HEK293 (cell line): ENCODE data around the gene TLCD3A.

ENCODE experiments used
- CTCF ChIA-PET: fragments of 350-600 bp; formaldehyde crosslinking; extraction: SDS; loops from one replicate; lab custom pipeline; 2021; ENCODE audit warnings: antibody characterized with exemption; lab: Yijun Ruan, JAX
- POLR2A ChIA-PET: fragments of 300-600 bp; formaldehyde crosslinking; extraction: SDS; loops from one replicate; lab custom pipeline; 2020; ENCODE audit warnings: antibody characterized with exemption, inconsistent platforms; lab: Yijun Ruan, JAX
- H3K27ac ChIP-seq: fragments of 200-500 bp; sonication (Bioruptor generic); 2 replicates; pipeline ENCODE4 v1.5.1; 2014; ENCODE audit warnings: low read depth, low read length, control low read depth, inconsistent platforms; ENCODE audit errors: extremely low read depth
- H3K36me3 ChIP-seq, 2 experiments: fragments of 200-500 bp in 1 of 2; sonication (Bioruptor generic) in 1 of 2; 1 replicate in 1 of 2; 2 replicates in 1 of 2; pipeline ENCODE4 v1.5.1; 2014 to 2017; ENCODE audit warnings: inconsistent platforms in 2 of 2, low read length in 2 of 2; ENCODE audit not compliant: control insufficient read depth in 2 of 2, insufficient read depth in 1 of 2
- H3K4me1 ChIP-seq: fragments of 200-500 bp; sonication (Bioruptor generic); 2 replicates; pipeline ENCODE4 v1.5.1; 2014; ENCODE audit warnings: mild to moderate bottlenecking, low read length, inconsistent platforms; ENCODE audit not compliant: control insufficient read depth, insufficient read depth
- H3K4me3 ChIP-seq: 2 replicates; pipeline ENCODE4 v1.5.1; 2011; ENCODE audit warnings: low read depth, mild to moderate bottlenecking, control low read depth, low read length, moderate library complexity
- H3K9me3 ChIP-seq: fragments of 200-500 bp; sonication (Bioruptor generic); 2 replicates; pipeline ENCODE4 v1.5.1; 2014; ENCODE audit warnings: low read depth, low read length, inconsistent platforms; ENCODE audit not compliant: control insufficient read depth, insufficient read depth
- EGR2 ChIP-seq: fragments of 450-650 bp; formaldehyde crosslinking; IDR thresholded peaks from 2 replicates; pipeline ENCODE4 v1.5.1; 2016; ENCODE audit warnings: low read depth, missing biosample characterization, missing genetic modification characterization
- HIC1 ChIP-seq: fragments of 450-650 bp; formaldehyde crosslinking; IDR thresholded peaks from 2 replicates; pipeline ENCODE4 v1.5.1; 2016; ENCODE audit warnings: missing biosample characterization, missing genetic modification characterization
- KLF10 ChIP-seq: fragments of 450-650 bp; IDR thresholded peaks from 2 replicates; pipeline ENCODE4 v1.5.1; 2018; ENCODE audit warnings: missing biosample characterization, mild to moderate bottlenecking, missing genetic modification characterization
- KLF16 ChIP-seq: fragments of 450-650 bp; formaldehyde crosslinking; IDR thresholded peaks from 2 replicates; pipeline ENCODE4 v1.5.1; 2017; ENCODE audit warnings: missing biosample characterization, missing genetic modification characterization
- MZF1 ChIP-seq: fragments of 450-650 bp; formaldehyde crosslinking; IDR thresholded peaks from 2 replicates; pipeline ENCODE4 v1.5.1; 2017; ENCODE audit warnings: missing biosample characterization, missing genetic modification characterization, borderline replicate concordance
- PRDM4 ChIP-seq: fragments of 450-650 bp; formaldehyde crosslinking; IDR thresholded peaks from 2 replicates; pipeline ENCODE4 v1.5.1; 2017; ENCODE audit warnings: missing biosample characterization, missing genetic modification characterization
- RBAK ChIP-seq: fragments of 450-650 bp; formaldehyde crosslinking; IDR thresholded peaks from 2 replicates; pipeline ENCODE4 v1.5.1; 2016; ENCODE audit warnings: missing biosample characterization, missing genetic modification characterization
- SCRT2 ChIP-seq: fragments of 450-650 bp; formaldehyde crosslinking; IDR thresholded peaks from 2 replicates; pipeline ENCODE4 v1.5.1; 2016; ENCODE audit warnings: missing biosample characterization, missing genetic modification characterization
- SP2 ChIP-seq: fragments of 450-650 bp; formaldehyde crosslinking; IDR thresholded peaks from 2 replicates; pipeline ENCODE4 v1.5.1; 2016; ENCODE audit warnings: missing biosample characterization, missing genetic modification characterization
- WT1 ChIP-seq: fragments of 450-650 bp; formaldehyde crosslinking; IDR thresholded peaks from 2 replicates; pipeline ENCODE4 v1.5.1; 2016; ENCODE audit warnings: missing biosample characterization, missing genetic modification characterization
- ZBTB1 ChIP-seq: fragments of 450-650 bp; formaldehyde crosslinking; IDR thresholded peaks from 2 replicates; pipeline ENCODE4 v1.5.1; 2016; ENCODE audit warnings: missing biosample characterization, missing genetic modification characterization
- ZBTB26 ChIP-seq: fragments of 450-650 bp; formaldehyde crosslinking; optimal IDR thresholded peaks from 2 replicates; pipeline ENCODE3; 2016; ENCODE audit warnings: missing biosample characterization, mild to moderate bottlenecking, missing genetic modification characterization
- ZBTB48 ChIP-seq: fragments of 450-650 bp; formaldehyde crosslinking; IDR thresholded peaks from 2 replicates; pipeline ENCODE4 v1.5.1; 2016; ENCODE audit warnings: missing biosample characterization, missing genetic modification characterization
- ZNF274 ChIP-seq, 2 experiments: fragments of 200-500 bp in 1 of 2; fragments of 450-650 bp in 1 of 2; sonication (Bioruptor generic) in 1 of 2; formaldehyde crosslinking in 1 of 2; IDR thresholded peaks; 2 replicates each; pipeline versions ENCODE4 v1.5.1 to v1.6.1; 2014 to 2016; ENCODE audit warnings: borderline replicate concordance in 1 of 2, inconsistent platforms in 1 of 2, low read length in 1 of 2, missing biosample characterization in 1 of 2, missing genetic modification characterization in 1 of 2
- ZNF366 ChIP-seq: fragments of 450-650 bp; formaldehyde crosslinking; conservative IDR thresholded peaks from 2 replicates; pipeline ENCODE4 v1.5.1; 2016; ENCODE audit warnings: missing biosample characterization, missing genetic modification characterization
- ZNF394 ChIP-seq: fragments of 450-650 bp; formaldehyde crosslinking; IDR thresholded peaks from 2 replicates; pipeline ENCODE4 v1.5.1; 2016; ENCODE audit warnings: missing biosample characterization, missing genetic modification characterization, mild to moderate bottlenecking, moderate library complexity, borderline replicate concordance
- ZNF423 ChIP-seq: fragments of 450-650 bp; formaldehyde crosslinking; IDR thresholded peaks from 2 replicates; pipeline ENCODE4 v1.5.1; 2016; ENCODE audit warnings: missing biosample characterization, missing genetic modification characterization
- ZNF48 ChIP-seq: fragments of 450-650 bp; formaldehyde crosslinking; IDR thresholded peaks from 2 replicates; pipeline ENCODE4 v1.5.1; 2016; ENCODE audit warnings: missing biosample characterization, missing genetic modification characterization
- ZNF549 ChIP-seq: fragments of 450-650 bp; IDR thresholded peaks from 2 replicates; pipeline ENCODE4 v1.5.1; 2018; ENCODE audit warnings: missing biosample characterization, missing genetic modification characterization, mild to moderate bottlenecking, inconsistent platforms, moderate library complexity
- ZNF639 ChIP-seq: fragments of 450-650 bp; formaldehyde crosslinking; IDR thresholded peaks from 2 replicates; pipeline ENCODE4 v1.5.1; 2016; ENCODE audit warnings: missing biosample characterization, missing genetic modification characterization
- ZNF654 ChIP-seq: fragments of 450-650 bp; formaldehyde crosslinking; IDR thresholded peaks from 2 replicates; pipeline ENCODE4 v1.5.1; 2016; ENCODE audit warnings: low read depth, missing biosample characterization, missing genetic modification characterization
- ZNF777 ChIP-seq: fragments of 450-650 bp; formaldehyde crosslinking; IDR thresholded peaks from 2 replicates; pipeline ENCODE4 v1.5.1; 2017; ENCODE audit warnings: missing biosample characterization, missing genetic modification characterization, borderline replicate concordance
- ZNF837 ChIP-seq: fragments of 450-650 bp; formaldehyde crosslinking; IDR thresholded peaks from 2 replicates; pipeline ENCODE4 v1.5.1; 2016; ENCODE audit warnings: missing biosample characterization, missing genetic modification characterization
- ZSCAN23 ChIP-seq: fragments of 450-650 bp; formaldehyde crosslinking; IDR thresholded peaks from 2 replicates; pipeline ENCODE4 v1.5.1; 2016; ENCODE audit warnings: missing biosample characterization, missing genetic modification characterization

The TLCD3A gene

GRCh38 chr17:751269-752001 lies 19.0 kb downstream of the TLCD3A start (continued):
- no peak for TF ChIP-seq ZNF549 (tag by site-specific recombination)
- TF ChIP-seq, all 188 proteins: peak for 17

GRCh38 chr17:752002-752619 lies 19.7 kb downstream of the TLCD3A start, which contains the start of gene GEMIN4:
TSS of gene GEMIN4 (minus strand) at chr17:752264. CDS start at chr17:752142, 122 bp downstream.
- Histone ChIP-seq H3K4me3 (peak within 1 kb of the TSS; percentile 65), H3K27ac (peak within 1 kb of the TSS; percentile 90), H3K36me3 (peaks cover 10 to 45% of the 10 kb centered on the region in 2 experiments; a peak in 2 of 3 replicates), H3K4me1 (peaks cover 3% of the 10 kb centered on the region; the same call in 1 of the 2 replicates), H3K9me3 (no peaks in the 10 kb centered on the region)
- CTCF ChIA-PET, result interaction anchor here (0.6 to 1.5 kb wide), 12 partner anchors 8 to 318 kb away, joined by 3 to 5 read pairs (median 4); partner anchors contain the start of genes NXN and VPS53
- POLR2A ChIA-PET, result interaction anchor here (0.5 to 1.0 kb wide), 6 partner anchors 10 to 787 kb away, joined by 3 to 7 read pairs (median 4); no protein-coding TSS in a partner anchor
- TF ChIP-seq ZBTB1 (peak; percentile 57; the same call in 1 of the 2 replicates), EGR2 (tag by site-specific recombination) (peak; percentile 92), ZNF274 (IDR thresholded peaks at IDR 0.05; ENCODE audit: low read length) (no peak), ZNF274 (tag by site-specific recombination; IDR thresholded peaks at IDR 0.05; ENCODE audit: borderline replicate concordance) (no peak), ZNF366 (tag by site-specific recombination) (peak; percentile 13; the same call in 1 of the 2 replicates), KLF10 (0 out of 2 replicates have a peak, but pooled peaks have one; percentile 60), ZNF777 (0 out of 2 replicates have a peak, but pooled peaks have one; percentile 69), ZNF837 (tag by site-specific recombination) (0 out of 2 replicates have a peak, but pooled peaks have one; percentile 66), ZNF654 (tag by site-specific recombination) (0 out of 2 replicates have a peak, but pooled peaks have one; percentile 16), RBAK (tag by site-specific recombination) (no peak), KLF16 (tag by site-specific recombination) (peak; percentile 88), ZBTB26 (tag by site-specific recombination) (peak; percentile 95), ZNF48 (tag by site-specific recombination) (no peak), MZF1 (no peak), ZSCAN23 (0 out of 2 replicates have a peak, but pooled peaks have one; percentile 38), ZNF423 (tag by site-specific recombination) (peak; percentile 67), SP2 (tag by site-specific recombination) (peak; percentile 82), ZNF639 (0 out of 2 replicates have a peak, but pooled peaks have one; percentile 58), ZBTB48 (tag by site-specific recombination) (peak; percentile 74), WT1 (no peak), HIC1 (tag by site-specific recombination) (peak; percentile 37; the same call in 1 of the 2 replicates), ZNF394 (tag by site-specific recombination) (peak; percentile 28; the same call in 1 of the 2 replicates), SCRT2 (no peak), PRDM4 (no peak; the same call in 1 of the 2 replicates)
